Testis (tissue), 3 donors: ENCODE results near the gene C17orf100. TPM values are rescaled to one million over a fixed set of nuclear protein-coding genes. Genes with fewer than 3 reads are reported as not detected.

Source experiments
- DNase-seq: peaks from one replicate; pipeline ENCODE4 v3.0.0-alpha.2; 2019
- H3K27ac ChIP-seq, 2 donors: fragments of 200-600 bp; sonication (generic); one replicate each; pipeline ENCODE4 v1.5.1; 2019
- H3K27me3 ChIP-seq: fragments of 200-600 bp; sonication (generic); one replicate; pipeline ENCODE4 v1.5.1; 2019
- H3K36me3 ChIP-seq: fragments of 200-600 bp; sonication (generic); one replicate; pipeline ENCODE4 v1.5.1; 2017; ENCODE audit warnings: low read depth; ENCODE audit errors: missing control alignments
- H3K4me1 ChIP-seq: fragments of 200-600 bp; sonication (generic); one replicate; pipeline ENCODE4 v1.5.1; 2019
- H3K4me3 ChIP-seq, 2 donors: fragments of 200-600 bp; sonication (generic); one replicate each; pipeline ENCODE4 v1.5.1; 2017 to 2019
- H3K9me3 ChIP-seq: fragments of 200-600 bp; sonication (generic); one replicate; pipeline ENCODE4 v1.5.1; 2017
- CTCF ChIP-seq, 3 experiments: fragments of 450-650 bp in 2 of 3; fragments of 200-600 bp in 1 of 3; sonication (generic) in 1 of 3; IDR thresholded peaks; one replicate each; pipeline ENCODE4 v1.5.1; 2016 to 2019; ENCODE audit warnings: antibody characterized with exemption in 3 of 3, mild to moderate bottlenecking in 2 of 3, moderate library complexity in 1 of 3
- POLR2A ChIP-seq: fragments of 450-650 bp; IDR thresholded peaks from one replicate; pipeline ENCODE4 v1.6.1; 2017; ENCODE audit warnings: antibody characterized with exemption, mild to moderate bottlenecking, moderate library complexity
- WGBS, 2 donors: methylation state at CpG; one replicate each; pipeline ENCODE4 v1.1.5; 2018; 5-methylcytosine and 5-hydroxymethylcytosine counted together
- intact Hi-C: fragments of 100-400 bp; cut with DNase I; formaldehyde crosslinking; loops from one replicate; pipeline ENCODE4 v1.15.1; 2023; ENCODE audit warnings: low total_unique reads
- polyA plus RNA-seq: library from polyadenylated mRNA; stranded (reverse); fragments of 350-450 nt; fragmentation: Illumina TruSeq; extraction: RNeasy Lipid Tissue Mini Kit (QIAGEN cat#74804); gene quantifications from one replicate; pipeline ENCODE4 v1.2.3, GENCODE V29; 2014; ENCODE audit warnings: low read depth, low replicate concordance; ENCODE audit not compliant: insufficient read depth
- total RNA-seq, 2 donors: library from RNA; depleted of rRNA; stranded (reverse); fragments of >200 nt; gene quantifications; one replicate each; pipeline ENCODE4 v1.2.3, GENCODE V29; 2016

C17orf100 gene
- total and polyA plus RNA-seq, 3 donors from 2014 or later, result 6.9 to 12.4 (median 10.3) TPM

- 91 to 97% methylated on average over 3 of the region's 3 CpGs for WGBS, 2 donors
- H3K4me3 ChIP-seq, result no peak overlapping the region
- no peaks in the 10 kb centered on the region for H3K9me3 ChIP-seq
- H3K4me1 ChIP-seq, result no peaks in the 10 kb centered on the region
- H3K27me3 ChIP-seq, result no peaks in the 10 kb centered on the region
- TF ChIP-seq POLR2A (no peak), CTCF (IDR thresholded peaks at IDR 0.05) (no peak)
- no peak overlapping the region for H3K27ac ChIP-seq
- no peaks in the 10 kb centered on the region for H3K36me3 ChIP-seq
- intact Hi-C loops, result no loop called here
- no peak for DNase-seq
These were observed 31.6 kb downstream of the C17orf100 start for GRCh38 chr17:6683081-6683684.

- H3K9me3 ChIP-seq, result no peaks in the 10 kb centered on the region
- no peak for TF ChIP-seq POLR2A
- no peak for TF ChIP-seq CTCF (IDR thresholded peaks at IDR 0.05)
- H3K27ac ChIP-seq, result no peak overlapping the region
- no peaks in the 10 kb centered on the region for H3K36me3 ChIP-seq
- H3K4me3 ChIP-seq, result no peak overlapping the region
- intact Hi-C loops, result no loop called here
- H3K4me1 ChIP-seq, result no peaks in the 10 kb centered on the region
- WGBS, 2 donors, result 96 to 100% methylated on average over 1 to 3 of the region's 3 CpGs
- DNase-seq, result no peak
- H3K27me3 ChIP-seq, result no peaks in the 10 kb centered on the region
These were observed 32.3 kb downstream of the C17orf100 start for GRCh38 chr17:6683730-6684459.

- 74 to 80% methylated on average over 7 of the region's 7 CpGs for WGBS, 2 donors
- intact Hi-C loops, result no loop called here
- no peak overlapping the region for H3K4me3 ChIP-seq
- H3K9me3 ChIP-seq, result no peaks in the 10 kb centered on the region
- no peak for DNase-seq
- H3K27me3 ChIP-seq, result no peaks in the 10 kb centered on the region
- no peak for TF ChIP-seq POLR2A
- H3K36me3 ChIP-seq, result no peaks in the 10 kb centered on the region
- H3K27ac ChIP-seq, result no peak overlapping the region
- H3K4me1 ChIP-seq, result no peaks in the 10 kb centered on the region
These were observed 32.9 kb downstream of the C17orf100 start for GRCh38 chr17:6684460-6684783.

GRCh38 chr17:6684881-6685767 is 33.6 kb downstream of the C17orf100 start:
- Histone ChIP-seq H3K4me3 (no peak overlapping the region), H3K9me3 (no peaks in the 10 kb centered on the region), H3K36me3 (no peaks in the 10 kb centered on the region), H3K27me3 (no peaks in the 10 kb centered on the region), H3K27ac (no peak overlapping the region), H3K4me1 (no peaks in the 10 kb centered on the region)
- no peak for DNase-seq
- intact Hi-C loops, result no loop called here
- TF ChIP-seq CTCF (IDR thresholded peaks at IDR 0.05), result no peak
- TF ChIP-seq POLR2A, result no peak
- 87 to 95% methylated on average over 9 to 14 of the region's 14 CpGs for WGBS, 2 donors

- TF ChIP-seq POLR2A, result no peak
- no peak for TF ChIP-seq CTCF (IDR thresholded peaks at IDR 0.05)
- Histone ChIP-seq H3K4me1 (no peaks in the 10 kb centered on the region), H3K36me3 (no peaks in the 10 kb centered on the region), H3K27ac (no peak overlapping the region), H3K27me3 (no peaks in the 10 kb centered on the region), H3K4me3 (no peak overlapping the region), H3K9me3 (no peaks in the 10 kb centered on the region)
- 84 to 90% methylated on average over 2 to 4 of the region's 4 CpGs for WGBS, 2 donors
- intact Hi-C loops, result no loop called here
- DNase-seq, result no peak
These were observed 34.5 kb downstream of the C17orf100 start for GRCh38 chr17:6686026-6686425.
